Esophagus muscularis mucosa (tissue), 4 donors: ENCODE data around the gene SPINK1. TPM values are rescaled to one million over a fixed set of nuclear protein-coding genes. Genes with fewer than 3 reads are reported as not detected.

Experiments used
- DNase-seq: peaks from one replicate; pipeline ENCODE4 v3.0.0-alpha.2; 2017; ENCODE audit errors: extremely low spot score
- H3K27ac ChIP-seq, 4 donors: fragments of 200-600 bp; sonication (generic); replicated peaks in 1 of 4; 1 replicate in 3 of 4; 2 replicates in 1 of 4; pipeline ENCODE4 v1.5.1; 2016 to 2019; ENCODE audit warnings: mild to moderate bottlenecking in 1 of 4
- H3K27me3 ChIP-seq, 4 donors: fragments of 200-600 bp; sonication (generic); one replicate each; pipeline versions ENCODE4 v1.5.1 to v1.6.0; 2016 to 2019
- H3K36me3 ChIP-seq, 4 donors: fragments of 200-600 bp; sonication (generic); one replicate each; pipeline ENCODE4 v1.5.1; 2016 to 2019
- H3K4me1 ChIP-seq, 4 donors: fragments of 200-600 bp; sonication (generic); one replicate each; pipeline ENCODE4 v1.5.1; 2016 to 2019
- H3K4me3 ChIP-seq, 4 donors: fragments of 200-600 bp; sonication (generic); 1 replicate in 2 of 4; 2 replicates in 2 of 4; pipeline ENCODE4 v1.5.1; 2016 to 2019; ENCODE audit warnings: mild to moderate bottlenecking in 4 of 4, moderate library complexity in 1 of 4
- H3K9me3 ChIP-seq, 4 donors: fragments of 200-600 bp; sonication (generic); 1 replicate in 3 of 4; 2 replicates in 1 of 4; pipeline ENCODE4 v1.5.1; 2016 to 2019
- CTCF ChIP-seq, 3 experiments: fragments of 200-600 bp in 2 of 3; fragments of 450-650 bp in 1 of 3; sonication (generic) in 2 of 3; IDR thresholded peaks; one replicate each; pipeline ENCODE4 v1.5.1; 2017 to 2019; ENCODE audit warnings: antibody characterized with exemption in 3 of 3, mild to moderate bottlenecking in 2 of 3, moderate library complexity in 1 of 3
- EP300 ChIP-seq: sonication (generic); formaldehyde crosslinking; IDR thresholded peaks from one replicate; pipeline ENCODE4 v1.6.1; 2017; ENCODE audit warnings: antibody characterized with exemption
- POLR2A ChIP-seq: fragments of 450-650 bp; IDR thresholded peaks from one replicate; pipeline ENCODE4 v1.6.1; 2017; ENCODE audit warnings: antibody characterized with exemption, moderate library complexity, mild to moderate bottlenecking, low read depth
- POLR2AphosphoS5 ChIP-seq, 2 donors: sonication (generic); formaldehyde crosslinking; IDR thresholded peaks; one replicate each; pipeline ENCODE4 v1.6.1; 2017; ENCODE audit warnings: antibody characterized with exemption in 2 of 2
- WGBS: methylation state at CpG from one replicate; pipeline ENCODE4 v1.1.5; 2018; 5-methylcytosine and 5-hydroxymethylcytosine counted together
- intact Hi-C: fragments of 100-400 bp; cut with DNase I; formaldehyde crosslinking; loops from one replicate; pipeline ENCODE4 v1.15.1; 2023
- total RNA-seq, 4 donors: library from RNA; depleted of rRNA; stranded (reverse); fragments of >200 nt; gene quantifications; one replicate each; pipeline versions ENCODE4 v1.1.0 to v1.2.1, GENCODE V29; 2016

Gene SPINK1
- total RNA-seq, 4 donors from 2014 or later, result not detected

GRCh38 chr5:147858565-147858964 lies 27.1 kb upstream of the SPINK1 start:
- peaks cover 0 to 5% (median 2%) of the 10 kb centered on the region in 4 donors for H3K4me1 ChIP-seq
- DNase-seq, result no peak
- H3K27ac ChIP-seq, result no peak overlapping the region
- no peaks in the 10 kb centered on the region for H3K9me3 ChIP-seq
- no peak for TF ChIP-seq POLR2A
- no peak for TF ChIP-seq CTCF (IDR thresholded peaks at IDR 0.05)
- TF ChIP-seq EP300, result no peak
- no peak for TF ChIP-seq POLR2AphosphoS5 (IDR thresholded peaks at IDR 0.05)
- intact Hi-C loops, result loop anchor here (5.0 kb wide), 1 partner anchor 874 kb away; no protein-coding TSS in a partner anchor
- H3K4me3 ChIP-seq, result no peak overlapping the region
- no peaks in the 10 kb centered on the region for H3K27me3 ChIP-seq
- WGBS, result 41% methylated on average over 1 of the region's 1 CpG
- H3K36me3 ChIP-seq, result no peaks in the 10 kb centered on the region

GRCh38 chr5:147857302-147858129 lies 26.0 kb upstream of the SPINK1 start:
- TF ChIP-seq CTCF (IDR thresholded peaks at IDR 0.05), result peak; percentile 54 to 81 (median 77)
- no peak for TF ChIP-seq EP300
- TF ChIP-seq POLR2AphosphoS5 (IDR thresholded peaks at IDR 0.05), result no peak
- no peak for TF ChIP-seq POLR2A
- no peaks in the 10 kb centered on the region for H3K4me1 ChIP-seq
- no peaks in the 10 kb centered on the region for H3K27me3 ChIP-seq
- no peak for DNase-seq
- intact Hi-C loops, result loop anchor here (5.0 kb wide), 1 partner anchor 875 kb away; no protein-coding TSS in a partner anchor
- H3K9me3 ChIP-seq, result no peaks in the 10 kb centered on the region
- no peak overlapping the region for H3K4me3 ChIP-seq
- WGBS, result 0% methylated on average over 2 of the region's 2 CpGs
- H3K36me3 ChIP-seq, result no peaks in the 10 kb centered on the region
- H3K27ac ChIP-seq, result no peak overlapping the region

GRCh38 chr5:147856801-147857200 lies 25.3 kb upstream of the SPINK1 start:
- H3K27me3 ChIP-seq, result no peaks in the 10 kb centered on the region
- no peak overlapping the region for H3K4me3 ChIP-seq
- intact Hi-C loops, result loop anchor here (5.0 kb wide), 1 partner anchor 876 kb away; no protein-coding TSS in a partner anchor
- TF ChIP-seq POLR2AphosphoS5 (IDR thresholded peaks at IDR 0.05) (no peak), EP300 (no peak), CTCF (IDR thresholded peaks at IDR 0.05) (no peak), POLR2A (no peak)
- H3K36me3 ChIP-seq, result no peaks in the 10 kb centered on the region
- no peak for DNase-seq
- H3K4me1 ChIP-seq, result no peaks in the 10 kb centered on the region
- H3K27ac ChIP-seq, result no peak overlapping the region
- no peaks in the 10 kb centered on the region for H3K9me3 ChIP-seq

GRCh38 chr5:147855774-147856069 lies 24.3 kb upstream of the SPINK1 start:
- Histone ChIP-seq H3K36me3 (no peaks in the 10 kb centered on the region), H3K27me3 (no peaks in the 10 kb centered on the region), H3K4me1 (no peaks in the 10 kb centered on the region), H3K4me3 (no peak overlapping the region), H3K9me3 (no peaks in the 10 kb centered on the region), H3K27ac (no peak overlapping the region)
- intact Hi-C loops, result loop anchor here (5.0 kb wide), 1 partner anchor 877 kb away; no protein-coding TSS in a partner anchor
- WGBS, result 46% methylated on average over 4 of the region's 4 CpGs
- no peak for DNase-seq
- TF ChIP-seq POLR2A (no peak), CTCF (IDR thresholded peaks at IDR 0.05) (no peak), POLR2AphosphoS5 (IDR thresholded peaks at IDR 0.05) (no peak), EP300 (no peak)
